Nephron (organoid): Measurements from ENCODE around the gene SPSB3.

Source experiments
- H3K27ac Mint-ChIP-seq, 3 experiments: 2 replicates each; pipeline ENCODE4 v1.8.0; 2020; ENCODE audit warnings: mixed read lengths in 3 of 3, mild to moderate bottlenecking in 2 of 3, moderate library complexity in 1 of 3
- H3K27me3 Mint-ChIP-seq: 2 replicates; pipeline ENCODE4 v1.8.0; 2021; ENCODE audit warnings: low read depth, mild to moderate bottlenecking, moderate library complexity, mixed read lengths
- H3K36me3 Mint-ChIP-seq: 2 replicates; pipeline ENCODE4 v1.8.0; 2020; ENCODE audit warnings: low read depth, mixed read lengths
- H3K4me1 Mint-ChIP-seq: 2 replicates; pipeline ENCODE4 v1.8.0; 2020; ENCODE audit warnings: mixed read lengths
- H3K4me3 Mint-ChIP-seq, 3 experiments: 2 replicates each; pipeline ENCODE4 v1.8.0; 2020; ENCODE audit warnings: mild to moderate bottlenecking in 3 of 3, mixed read lengths in 3 of 3, moderate library complexity in 2 of 3
- H3K9me3 Mint-ChIP-seq: 2 replicates; pipeline ENCODE4 v1.8.0; 2020; ENCODE audit warnings: mixed read lengths
- CTCF ChIP-seq, 3 experiments: fragments of 200-600 bp; sonication (generic); IDR thresholded peaks; one replicate each; pipeline ENCODE4 v1.5.0; 2021; ENCODE audit warnings: antibody characterized with exemption in 3 of 3; ENCODE audit not compliant: unreplicated experiment in 3 of 3

SPSB3 gene

GRCh38 chr16:1769402-1770300 is 12.7 kb downstream of the SPSB3 start:
- H3K4me1 Mint-ChIP-seq, result peaks cover 8% of the 10 kb centered on the region
- no peak for TF ChIP-seq CTCF (IDR thresholded peaks at IDR 0.05; ENCODE audit: unreplicated experiment in 3 of 3)
- no peaks in the 10 kb centered on the region for H3K27me3 Mint-ChIP-seq
- H3K4me3 Mint-ChIP-seq, result peak overlapping the region; percentile 82 to 88 (median 87)
- peaks cover 3% of the 10 kb centered on the region for H3K36me3 Mint-ChIP-seq
- no peaks in the 10 kb centered on the region for H3K9me3 Mint-ChIP-seq
- no peak overlapping the region for H3K27ac Mint-ChIP-seq

- Mint-ChIP-seq H3K4me3 (no peak overlapping the region), H3K27ac (no peak overlapping the region), H3K9me3 (no peaks in the 10 kb centered on the region), H3K36me3 (peaks cover 3% of the 10 kb centered on the region), H3K4me1 (peaks cover 8% of the 10 kb centered on the region), H3K27me3 (no peaks in the 10 kb centered on the region)
- no peak for TF ChIP-seq CTCF (IDR thresholded peaks at IDR 0.05; ENCODE audit: unreplicated experiment in 3 of 3)
Measured at GRCh38 chr16:1768767-1769401, 13.5 kb downstream of the SPSB3 start.

GRCh38 chr16:1768061-1768766 is 14.2 kb downstream of the SPSB3 start:
- TF ChIP-seq CTCF (IDR thresholded peaks at IDR 0.05; ENCODE audit: unreplicated experiment in 3 of 3), result no peak
- Mint-ChIP-seq H3K27me3 (no peaks in the 10 kb centered on the region), H3K4me1 (peaks cover 8% of the 10 kb centered on the region), H3K4me3 (peak overlapping the region in 1 of 3 experiments; percentile 34), H3K9me3 (no peaks in the 10 kb centered on the region), H3K27ac (no peak overlapping the region), H3K36me3 (peaks cover 3% of the 10 kb centered on the region)

GRCh38 chr16:1767116-1767994 is 15.0 kb downstream of the SPSB3 start:
- TF ChIP-seq CTCF (IDR thresholded peaks at IDR 0.05; ENCODE audit: unreplicated experiment in 3 of 3), result no peak
- H3K4me3 Mint-ChIP-seq, result peak overlapping the region in 1 of 3 experiments; percentile 51
- H3K9me3 Mint-ChIP-seq, result no peaks in the 10 kb centered on the region
- H3K36me3 Mint-ChIP-seq, result peaks cover 3% of the 10 kb centered on the region
- H3K27me3 Mint-ChIP-seq, result no peaks in the 10 kb centered on the region
- peaks cover 7% of the 10 kb centered on the region for H3K4me1 Mint-ChIP-seq
- no peak overlapping the region for H3K27ac Mint-ChIP-seq

DNA sequence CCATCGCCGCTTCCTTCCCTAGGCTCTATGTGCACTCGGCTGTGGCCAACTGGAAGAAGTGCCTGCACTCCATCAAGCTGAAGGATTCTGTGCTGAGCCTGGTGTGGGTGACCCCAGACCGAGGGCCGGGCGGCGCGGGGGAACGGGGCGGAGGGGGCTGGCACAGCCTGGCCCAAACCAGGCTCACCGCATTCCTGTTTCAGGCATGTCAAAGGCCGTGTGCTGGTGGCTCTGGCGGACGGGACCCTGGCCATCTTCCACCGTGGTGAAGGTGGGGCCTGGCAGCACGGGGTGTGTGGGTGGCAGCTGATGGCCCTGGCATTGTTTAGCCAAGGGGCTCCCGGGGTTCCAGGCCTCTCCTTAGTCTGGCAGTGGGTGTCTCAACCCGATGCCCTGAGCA is 15.7 kb downstream of the SPSB3 start:
- peaks cover under 1% of the 10 kb centered on the region for H3K4me1 Mint-ChIP-seq
- H3K36me3 Mint-ChIP-seq, result peaks cover 3% of the 10 kb centered on the region
- no peaks in the 10 kb centered on the region for H3K27me3 Mint-ChIP-seq
- no peak overlapping the region for H3K4me3 Mint-ChIP-seq
- H3K9me3 Mint-ChIP-seq, result no peaks in the 10 kb centered on the region
- TF ChIP-seq CTCF (IDR thresholded peaks at IDR 0.05; ENCODE audit: unreplicated experiment in 3 of 3), result no peak
- no peak overlapping the region for H3K27ac Mint-ChIP-seq
